K562 (cell line): Measurements from ENCODE around the gene SLC1A2. TPM values are rescaled to one million over a fixed set of nuclear protein-coding genes. Genes with fewer than 3 reads are reported as not detected.

ENCODE experiments used
- ATAC-seq: fragments of 200-7000 bp; cut with Tn5 transposase; 3 replicates; pipeline ENCODE4 v1.9.1; 2020; ENCODE audit warnings: moderate library complexity
- BruUV-seq: library from RNA; stranded (reverse); fragments of 400-500 nt; replicated peaks from 2 replicates; lab custom pipeline; 2021; lab: Mats Ljungman, UMichigan
- CTCF ChIA-PET: fragments of 300-600 bp; formaldehyde crosslinking; extraction: SDS; loops from one replicate; lab custom pipeline; 2021; ENCODE audit warnings: low intra/inter-chr PET ratio; lab: Yijun Ruan, JAX
- POLR2A ChIA-PET: fragments of 300-600, 350-650 bp; sonication (Branson Sonifier 250); formaldehyde crosslinking; extraction: SDS; loops from one replicate; lab custom pipeline; 2021; ENCODE audit warnings: antibody characterized with exemption, inconsistent platforms; lab: Yijun Ruan, JAX
- DNase-seq, 4 experiments: peaks; one replicate each; pipeline versions ENCODE4 v3.0.0 to v3.0.0-alpha.2; 2011 to 2018; ENCODE audit warnings: low spot score in 3 of 4, mixed read lengths in 3 of 4; ENCODE audit errors: extremely low read depth in 1 of 4
- FAIRE-seq: peaks from 2 replicates; lab custom pipeline; 2011; peaks lifted over from hg19 to GRCh38; lab: Jason Lieb, UNC
- H2AFZ ChIP-seq: 2 replicates; pipeline ENCODE4 v1.6.0; 2011; ENCODE audit warnings: low read depth, low read length, control low read depth, inconsistent platforms
- H3K27ac ChIP-seq: fragments of 200-600 bp; 3 replicates; pipeline ENCODE4 v1.8.0; 2011; ENCODE audit warnings: low read depth, mild to moderate bottlenecking, control low read depth, inconsistent platforms, low read length, moderate library complexity, mixed read lengths; ENCODE audit errors: extremely low read depth
- H3K27me3 ChIP-seq, 2 experiments: fragments of 300-600 bp in 1 of 2; 2 replicates in 1 of 2; 3 replicates in 1 of 2; pipeline versions ENCODE4 v1.6.0 to v1.8.0; 2011; ENCODE audit warnings: inconsistent platforms in 2 of 2, low read length in 2 of 2, mild to moderate bottlenecking in 1 of 2, mixed read lengths in 1 of 2, moderate library complexity in 1 of 2; ENCODE audit not compliant: control insufficient read depth in 2 of 2, insufficient read depth in 2 of 2
- H3K36me3 ChIP-seq: fragments of 300-600 bp; 3 replicates; pipeline ENCODE4 v1.8.0; 2011; ENCODE audit warnings: mild to moderate bottlenecking, low read length, inconsistent platforms; ENCODE audit not compliant: control insufficient read depth, insufficient read depth
- H3K4me1 ChIP-seq, 2 experiments: fragments of 200-600 bp in 1 of 2; replicated peaks in 1 of 2; 2 replicates in 1 of 2; 3 replicates in 1 of 2; pipeline versions ENCODE4 v1.5.1 to v1.8.0; 2011; ENCODE audit warnings: inconsistent platforms in 2 of 2, low read length in 2 of 2, mild to moderate bottlenecking in 1 of 2, mixed read lengths in 1 of 2, moderate library complexity in 1 of 2; ENCODE audit not compliant: control insufficient read depth in 2 of 2, insufficient read depth in 2 of 2
- H3K4me2 ChIP-seq: 2 replicates; pipeline ENCODE4 v1.6.1; 2011; ENCODE audit warnings: low read length, control low read depth, inconsistent platforms, mixed read lengths; ENCODE audit not compliant: insufficient read depth
- H3K4me3 ChIP-seq: fragments of 200-600 bp; sonication (generic), shearing (Covaris generic); 2 replicates; pipeline ENCODE4 v1.5.1; 2016; ENCODE audit warnings: control low read depth, inconsistent platforms
- H3K79me2 ChIP-seq: fragments of 200-600 bp; 3 replicates; pipeline ENCODE4 v1.8.0; 2011; ENCODE audit warnings: low read length, inconsistent platforms; ENCODE audit not compliant: control insufficient read depth, insufficient read depth
- H3K9ac ChIP-seq, 2 experiments: 2 replicates each; pipeline versions ENCODE4 v1.6.0 to v1.6.1; 2011; ENCODE audit warnings: low read depth in 2 of 2, low read length in 2 of 2, control low read depth in 1 of 2, inconsistent platforms in 1 of 2, mild to moderate bottlenecking in 1 of 2, mixed read lengths in 1 of 2; ENCODE audit not compliant: insufficient read depth in 1 of 2
- H3K9me1 ChIP-seq: one replicate; pipeline ENCODE4 v1.6.0; 2011; ENCODE audit warnings: inconsistent platforms, mild to moderate bottlenecking, low read length, moderate library complexity; ENCODE audit not compliant: control insufficient read depth, insufficient read depth
- H3K9me3 ChIP-seq: replicated peaks from 2 replicates; pipeline ENCODE4 v1.5.1; 2011; ENCODE audit warnings: low read depth, low read length, inconsistent platforms; ENCODE audit not compliant: control insufficient read depth, insufficient read depth
- H4K20me1 ChIP-seq: replicated peaks from 2 replicates; pipeline ENCODE4 v1.6.1; 2011; ENCODE audit warnings: low read length, inconsistent platforms, mixed read lengths; ENCODE audit not compliant: control insufficient read depth, insufficient read depth
- DIDO1 ChIP-seq: fragments of 450-650 bp; IDR thresholded peaks from 2 replicates; pipeline ENCODE4 v1.6.1; 2016; ENCODE audit warnings: low read depth, missing biosample characterization, missing genetic modification characterization
- MAFG ChIP-seq: fragments of 450-650 bp; conservative IDR thresholded peaks from 2 replicates; pipeline ENCODE4 v1.6.1; 2016; ENCODE audit warnings: missing genetic modification characterization, missing compliant biosample characterization
- NFATC3 ChIP-seq: fragments of 450-650 bp; IDR thresholded peaks from 2 replicates; pipeline ENCODE4 v1.6.1; 2017; ENCODE audit warnings: mild to moderate bottlenecking
- NFE2 ChIP-seq: IDR thresholded peaks from 2 replicates; pipeline ENCODE4 v1.6.1; 2014; ENCODE audit warnings: antibody characterized with exemption, low read depth
- NFE2L1 ChIP-seq: fragments of 450-650 bp; IDR thresholded peaks from 2 replicates; pipeline ENCODE4 v1.6.1; 2016; ENCODE audit warnings: missing genetic modification characterization, low read depth, mild to moderate bottlenecking, missing compliant biosample characterization, moderate library complexity, borderline replicate concordance
- ZNF77 ChIP-seq: fragments of 250-450 bp; sonication (Bioruptor Pico); IDR thresholded peaks from 2 replicates; pipeline ENCODE4 v1.5.0; 2020
- WGBS: fragments of 100-300 bp; shearing (Covaris generic); methylation state at CpG from one replicate; pipeline ENCODE4 v1.1.6; 2016; ENCODE audit warnings: low coverage, mixed read lengths; ENCODE audit not compliant: insufficient coverage; ENCODE audit errors: missing lambda C conversion rate; 5-methylcytosine and 5-hydroxymethylcytosine counted together
- in situ Hi-C: fragments of 300-500 bp; cut with MboI; formaldehyde crosslinking; loops from 4 replicates; pipeline ENCODE4 v1.15.0; 2018; ENCODE audit warnings: inconsistent platforms, mixed read lengths
- intact Hi-C: fragments of 100-400 bp; cut with micrococcal nuclease; formaldehyde crosslinking; loops from 2 replicates; pipeline ENCODE4 v1.14.2; 2022
- polyA plus RNA-seq, 8 experiments: library from polyadenylated mRNA; depleted of rRNA in 4 of 8; stranded (reverse) in 5 of 8; unstranded in 3 of 8; fragments of >200 nt; fragmentation: Nextera tagmentation in 2 of 8; fragmentation: Illumina TruSeq in 1 of 8; extraction: Ambion mirVana in 2 of 8; extraction: Trizol in 1 of 8; gene quantifications; 2 replicates each; pipeline versions ENCODE4 v1.2.1 to v1.2.3, GENCODE V29; 2011 to 2014; ENCODE audit warnings: inconsistent platforms in 1 of 8, missing spikeins in 1 of 8
- total RNA-seq, 7 experiments: library from RNA; depleted of rRNA in 6 of 7; stranded (reverse); fragments of >200 nt in 6 of 7; fragmentation: Illumina TruSeq in 2 of 7; extraction: Trizol in 2 of 7; gene quantifications; 2 replicates each; pipeline versions ENCODE4 v1.2.1 to v1.2.3, GENCODE V29; 2011 to 2021; ENCODE audit warnings: low replicate concordance in 1 of 7

Gene SLC1A2
- total and polyA plus RNA-seq, 9 of the 15 experiments (the other 6 are each of a cell fraction or from before 2014, with no cell fraction given), result 0.03 to 0.07 (median 0.04) TPM; not detected in 5

- DNase-seq, result no peak
- Histone ChIP-seq H3K4me1 (no peaks in the 10 kb centered on the region; a peak in 2 of 5 replicates), H3K36me3 (no peaks in the 10 kb centered on the region), H2AFZ (no peak overlapping the region), H3K4me3 (no peak overlapping the region), H4K20me1 (no peaks in the 10 kb centered on the region), H3K79me2 (no peaks in the 10 kb centered on the region), H3K27me3 (peaks cover 2 to 4% of the 10 kb centered on the region in 2 experiments; a peak in 3 of 5 replicates), H3K9ac (no peak overlapping the region), H3K9me1 (no peaks in the 10 kb centered on the region), H3K9me3 (no peaks in the 10 kb centered on the region), H3K27ac (no peak overlapping the region), H3K4me2 (no peak overlapping the region)
- in situ Hi-C loops, result no loop called here
- ATAC-seq, result no peak
- ChIA-PET POLR2A (interaction anchor here (0.6 kb wide), 1 partner anchor 16 kb away, joined by 4 read pairs; no protein-coding TSS in a partner anchor), CTCF (no interaction called here)
- TF ChIP-seq MAFG (peak; percentile 87), DIDO1 (peak; percentile 28; the same call in 1 of the 2 replicates), NFATC3 (no peak), NFE2L1 (tag) (peak; percentile 22; the same call in 1 of the 2 replicates), NFE2 (peak; percentile 46; the same call in 1 of the 2 replicates), ZNF77 (CRISPR knock-in tag) (no peak)
- WGBS, result 0% methylated on average over 1 of the region's 2 CpGs
- no TSS peak for BruUV-seq
- FAIRE-seq, result no peak
- intact Hi-C loops, result no loop called here
Measured at GRCh38 chr11:35304386-35304775, 115.0 kb downstream of the SLC1A2 start.
